ENCODE measurements around the gene DNAJB2. TPM values are rescaled to one million over a fixed set of nuclear protein-coding genes. Genes with fewer than 3 reads are reported as not detected.
A peak's percentile ranks its signal among the peaks of the same experiment; 100 is the strongest.

DNAJB2 gene
- total RNA-seq, 1 donor from 2014 or later = 67.5 TPM

DNA sequence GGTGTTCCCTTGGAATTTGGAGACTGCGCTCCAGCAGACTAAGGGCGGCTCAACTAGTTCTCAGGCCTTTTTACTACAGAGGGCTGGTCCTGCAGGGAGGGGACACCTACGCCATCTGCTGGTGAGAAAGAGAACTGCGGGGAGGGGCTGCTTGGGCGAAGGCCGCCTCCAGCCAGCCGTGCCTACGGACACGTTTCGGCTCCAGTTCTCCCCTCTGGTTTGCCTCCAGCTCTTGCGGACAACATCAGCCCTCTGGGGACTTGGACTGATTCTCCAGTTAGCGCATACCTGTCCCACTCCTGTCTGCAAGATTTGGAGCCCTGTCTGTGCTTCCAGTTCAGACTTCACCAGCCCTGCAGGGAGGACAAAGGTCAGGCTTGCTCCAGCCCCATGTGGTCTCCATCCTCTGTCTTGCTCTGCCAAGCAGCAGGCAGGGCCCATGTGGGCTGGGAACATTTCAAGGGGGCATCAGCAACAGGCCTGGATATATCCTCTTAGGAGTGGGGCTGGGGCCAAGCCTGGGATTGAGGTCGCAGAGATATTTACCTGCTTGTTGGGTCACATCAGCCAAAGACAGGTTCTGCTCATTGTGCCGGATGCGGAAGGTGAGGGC is 19.7 kb downstream of the DNAJB2 start:
- peak; percentile 94 for DNase-seq (ENCODE audit: low spot score)

DNA sequence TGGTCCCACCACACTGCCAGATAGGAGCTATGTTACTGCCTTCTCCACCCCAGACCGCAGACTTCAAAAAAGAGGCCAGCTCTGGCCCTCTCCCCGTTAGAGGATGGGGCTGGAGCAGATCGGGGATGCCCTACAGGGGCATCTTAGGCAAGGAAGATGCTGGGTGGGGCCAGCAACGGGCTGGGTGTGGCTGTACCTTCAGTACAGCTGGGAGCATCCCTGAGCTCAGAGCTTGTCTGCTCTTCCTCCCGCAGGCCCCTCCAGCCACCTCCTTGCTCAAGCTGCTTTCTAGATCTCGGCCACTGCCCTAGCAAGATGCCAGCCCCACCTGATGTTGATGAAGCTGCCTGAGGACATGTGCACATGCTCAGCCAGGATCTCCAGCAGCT is 20.2 kb downstream of the DNAJB2 start:
- peak; percentile 72 for DNase-seq (ENCODE audit: low spot score)

DNA sequence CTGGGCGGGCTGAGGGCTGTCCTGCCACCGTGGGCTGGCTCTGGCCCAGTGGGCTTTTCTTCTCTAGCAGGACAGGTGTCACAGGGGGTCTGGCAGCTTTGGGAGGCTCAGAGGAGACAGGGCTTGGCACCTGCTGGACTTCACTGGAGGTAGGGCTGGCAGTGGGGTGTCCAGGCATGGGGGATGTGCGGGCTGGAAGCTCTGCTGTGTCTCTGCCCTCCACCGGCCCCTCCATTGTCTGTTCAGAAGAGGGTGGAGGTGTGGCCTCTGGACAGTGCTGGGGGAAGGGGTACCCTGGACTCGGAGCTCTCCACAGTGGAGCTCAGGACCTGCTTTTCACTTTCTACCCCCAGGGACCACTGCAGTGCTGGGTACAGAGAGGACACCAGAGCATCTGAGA is 20.9 kb downstream of the DNAJB2 start:
- DNase-seq (ENCODE audit: low spot score) = peak; percentile 75

DNA sequence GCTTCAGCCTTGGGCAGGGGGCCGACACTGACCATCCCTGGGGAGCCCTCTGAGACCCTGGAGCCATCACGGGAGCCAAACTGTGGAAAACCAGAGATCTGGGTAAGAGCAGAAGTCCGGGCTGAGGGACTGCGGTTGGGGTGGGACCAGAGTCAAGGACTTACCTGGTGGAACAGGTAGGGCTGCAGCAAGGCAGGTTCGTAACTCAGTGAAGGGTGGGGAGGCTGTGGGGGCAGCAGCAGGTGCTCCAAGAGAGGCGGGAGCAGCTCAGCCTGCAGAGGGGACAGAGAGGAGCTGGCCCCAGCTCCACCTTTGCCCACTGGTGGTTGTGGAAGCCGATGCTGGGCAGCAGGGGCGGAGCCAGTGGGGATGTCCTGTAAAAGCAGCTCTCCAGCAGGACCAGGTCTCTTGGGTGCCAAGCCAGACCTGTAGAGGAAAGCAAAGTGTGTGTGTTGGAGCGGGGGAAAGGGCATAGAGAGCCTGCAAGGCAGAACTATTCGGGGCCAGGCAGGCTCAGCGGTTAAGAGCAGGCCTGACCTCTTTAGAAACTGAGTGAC is 23.3 kb downstream of the DNAJB2 start:
- peak; percentile 82 for DNase-seq (ENCODE audit: low spot score)

DNA sequence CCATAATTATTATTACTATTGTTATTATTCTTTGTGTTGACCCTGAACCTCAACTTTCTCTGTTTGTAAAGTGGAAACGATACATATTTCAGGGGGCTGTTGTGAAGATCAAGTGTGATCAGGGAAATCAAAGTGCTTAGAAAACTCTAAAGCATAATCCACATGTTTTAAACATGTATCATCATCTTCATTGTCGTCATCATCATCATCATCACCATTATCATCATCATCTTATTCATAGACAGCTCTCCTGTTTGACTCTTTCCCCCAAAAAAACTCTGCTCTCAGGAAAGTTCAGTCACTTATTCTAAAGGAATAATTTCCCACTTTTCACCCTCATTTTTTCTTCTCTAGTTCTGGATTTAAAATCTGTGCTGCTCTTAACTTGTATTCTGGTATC is 25.1 kb downstream of the DNAJB2 start:
- no peak for DNase-seq (ENCODE audit: low spot score)

DNA sequence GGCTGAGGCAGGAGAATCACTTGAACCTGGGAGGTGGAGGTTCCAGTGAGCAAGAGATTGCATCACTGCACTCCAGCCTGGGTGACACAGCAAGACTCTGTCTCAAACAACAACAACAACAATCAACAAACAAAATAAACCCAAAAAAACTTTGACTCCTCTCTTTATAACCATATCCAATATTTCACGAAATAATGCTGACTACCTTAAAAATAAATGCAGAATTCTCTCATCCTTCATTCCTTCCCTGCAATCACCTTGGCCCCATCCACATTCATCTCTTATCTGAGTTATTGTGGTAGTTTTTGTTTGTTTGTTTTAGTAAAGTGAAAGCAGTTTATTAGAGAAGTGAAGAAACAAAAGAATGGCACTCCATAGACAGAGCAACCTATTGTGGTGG is 26.9 kb downstream of the DNAJB2 start:
- no peak for DNase-seq (ENCODE audit: low spot score)

DNA sequence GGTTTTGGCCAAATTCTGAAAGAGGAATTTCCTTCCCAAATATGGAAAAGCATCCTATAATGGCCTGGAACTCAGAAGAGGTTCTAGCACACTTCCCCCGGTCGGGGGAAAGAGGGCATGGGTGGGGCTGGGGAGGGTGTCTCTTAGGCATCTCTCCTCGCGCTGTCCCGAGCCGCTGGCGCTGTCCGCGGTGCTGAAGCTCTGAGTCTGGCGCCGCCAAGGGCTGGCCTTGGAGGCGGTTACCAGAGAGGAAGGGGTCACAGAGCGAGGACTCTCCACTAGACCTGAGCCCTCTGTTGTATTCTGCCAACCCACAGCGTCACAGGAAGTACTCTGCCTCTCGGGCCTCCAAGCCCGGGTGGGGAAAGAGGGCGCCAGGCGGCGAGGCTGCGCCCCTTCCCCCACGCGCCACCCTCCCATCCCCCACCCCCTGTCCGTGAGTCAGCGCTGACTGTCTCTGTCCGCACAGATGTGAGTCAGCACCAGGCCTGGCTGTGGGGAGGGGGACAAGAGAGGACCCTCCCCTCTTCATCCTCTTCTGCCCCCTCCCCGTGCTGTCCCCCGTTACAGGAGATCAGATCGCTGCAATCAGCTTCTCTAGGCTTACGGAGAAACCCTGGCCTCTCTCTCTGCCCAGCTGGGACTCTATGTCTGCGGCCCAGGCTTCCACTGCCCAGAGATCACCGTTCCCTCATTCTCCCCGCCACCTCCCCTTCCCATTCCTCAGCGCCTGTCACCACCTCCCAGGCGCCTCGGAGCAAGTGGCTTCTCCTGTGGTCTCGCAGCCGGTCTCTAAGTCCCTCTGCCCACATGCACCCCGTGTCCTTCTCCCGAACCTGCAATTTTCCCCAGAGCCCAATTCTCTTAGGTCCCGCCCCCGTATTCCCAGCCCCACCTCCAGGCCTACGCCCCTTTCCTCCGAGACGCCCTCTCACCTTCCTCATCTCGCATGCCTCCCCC is 29.3 kb downstream of the DNAJB2 start:
- peak; percentile 91 for DNase-seq (ENCODE audit: low spot score)

DNA sequence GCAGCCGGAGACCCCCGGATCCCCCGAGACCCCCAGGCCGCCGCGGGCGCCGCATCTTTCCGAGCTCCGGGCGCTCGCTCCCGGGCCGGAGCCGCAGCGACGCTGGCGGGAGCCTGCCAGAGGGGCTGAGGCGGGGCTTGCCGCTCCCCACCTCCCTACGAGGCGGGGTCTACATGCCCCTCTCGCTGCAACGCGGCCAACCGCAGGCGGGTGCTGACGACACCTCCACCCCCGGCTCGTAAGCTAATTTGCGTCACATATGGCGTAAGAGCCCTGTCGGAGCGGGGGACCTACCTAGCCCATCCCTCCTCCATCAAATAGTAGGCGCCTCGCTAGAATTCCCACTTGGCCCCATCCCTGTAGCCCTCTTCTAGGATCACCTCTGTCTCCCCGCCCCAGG is 30.1 kb downstream of the DNAJB2 start, which contains the start of gene PTPRN:
Gene PTPRN (minus strand): TSS at position 124 of the 400 bp plus-strand sequence. CDS start 69 bp downstream, at position 55.
- DNase-seq (ENCODE audit: low spot score) = peak; percentile 84

DNA sequence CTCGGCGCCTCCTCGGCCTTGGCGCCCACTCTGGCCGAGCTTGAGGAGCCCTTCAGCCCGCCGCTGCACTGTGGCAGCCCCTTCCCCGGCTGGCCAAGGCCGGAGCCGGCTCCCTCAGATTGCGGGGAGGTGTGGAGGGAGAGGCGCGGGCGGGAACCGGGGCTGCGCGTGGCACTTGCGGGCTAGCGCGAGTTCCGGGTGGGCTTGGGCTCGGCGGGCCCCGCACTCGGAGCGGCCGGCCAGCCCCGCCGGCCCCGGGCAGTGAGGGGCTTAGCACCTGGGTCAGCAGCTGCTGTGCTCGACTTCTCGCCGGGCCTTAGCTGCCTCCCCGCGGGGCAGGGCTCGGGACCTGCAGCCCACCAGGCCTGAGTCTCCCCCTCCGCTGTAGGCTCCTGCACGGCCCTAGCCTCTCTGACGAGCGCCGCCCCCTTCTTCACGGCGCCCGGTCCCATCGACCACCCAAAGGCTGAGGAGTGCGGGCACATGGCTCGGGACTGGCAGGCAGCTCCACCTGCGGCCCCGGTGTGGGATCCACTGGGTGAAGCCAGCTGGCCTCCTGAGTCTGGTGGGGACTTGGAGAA is 33.6 kb downstream of the DNAJB2 start:
- peak; percentile 76 for DNase-seq (ENCODE audit: low spot score)

DNA sequence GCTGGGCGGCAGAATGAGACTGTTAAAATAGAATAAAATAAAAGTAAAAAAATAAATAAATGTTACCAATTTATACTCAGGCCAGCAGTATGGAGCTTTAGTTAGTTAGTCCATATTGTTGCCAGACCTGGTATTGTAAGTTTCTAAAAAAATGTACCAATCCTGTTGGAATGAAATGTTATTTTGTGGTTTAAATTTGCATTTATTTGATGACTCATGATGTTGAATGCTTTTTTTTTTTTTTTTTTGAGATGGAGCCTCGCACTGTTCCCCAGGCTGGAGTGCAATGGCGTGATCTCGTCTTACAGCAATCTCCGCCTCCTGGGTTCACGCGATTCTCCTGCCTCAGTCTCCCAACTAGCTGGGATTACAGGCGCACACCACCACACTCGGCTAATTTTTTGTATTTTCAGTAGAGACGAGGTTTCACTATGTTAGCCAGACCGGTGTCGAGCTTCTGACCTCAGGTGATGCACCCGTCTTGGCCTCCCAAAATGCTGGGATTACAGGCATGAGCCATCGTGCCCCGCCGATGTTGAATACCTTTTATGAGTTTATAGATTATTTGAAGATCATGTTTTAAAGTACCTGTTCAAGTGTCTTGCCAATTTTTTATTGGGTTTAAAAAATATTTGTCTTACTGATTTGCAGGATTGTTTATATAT is 35.8 kb downstream of the DNAJB2 start:
- peak; percentile 41 for DNase-seq (ENCODE audit: low spot score)

DNA sequence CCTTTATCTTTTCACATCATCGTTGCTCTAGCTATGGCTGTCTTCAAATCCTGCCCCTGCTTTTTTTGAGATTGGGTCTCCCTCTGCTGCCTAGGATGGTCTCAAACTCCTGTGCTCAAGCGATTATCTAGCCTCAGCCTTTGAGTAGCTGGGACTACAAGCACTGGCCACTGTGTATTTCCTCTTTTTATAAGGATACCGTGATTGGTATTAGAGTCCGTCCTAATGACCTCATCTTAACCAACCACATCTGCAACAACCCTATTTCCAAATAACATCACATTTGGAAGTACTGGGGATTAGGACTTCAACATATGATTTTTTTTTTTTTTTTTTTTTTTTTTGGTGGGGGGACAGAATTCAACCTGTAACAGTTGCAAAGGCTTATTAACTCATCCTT is 44.3 kb downstream of the DNAJB2 start:
- no peak for DNase-seq (ENCODE audit: low spot score)

DNA sequence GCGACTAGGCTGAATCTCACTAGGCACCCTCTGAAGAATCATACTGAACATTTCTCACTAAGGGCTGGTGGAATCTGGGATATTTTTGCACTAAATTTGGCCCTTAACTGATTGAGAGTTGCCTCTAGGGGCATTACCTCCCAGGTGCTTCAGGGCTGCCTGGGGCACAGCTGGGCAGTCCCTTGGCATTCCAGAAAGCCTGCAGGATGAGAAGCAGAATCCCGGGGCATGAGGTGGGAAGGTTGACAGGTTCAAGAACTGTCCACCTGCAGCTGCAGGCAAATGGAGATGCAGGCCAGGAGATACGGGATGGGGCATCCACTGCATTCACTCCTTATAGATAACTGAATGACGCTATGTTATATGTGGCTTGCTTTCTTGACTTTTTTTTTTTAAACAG is 46.0 kb downstream of the DNAJB2 start:
- DNase-seq (ENCODE audit: low spot score) = peak; percentile 53

DNA sequence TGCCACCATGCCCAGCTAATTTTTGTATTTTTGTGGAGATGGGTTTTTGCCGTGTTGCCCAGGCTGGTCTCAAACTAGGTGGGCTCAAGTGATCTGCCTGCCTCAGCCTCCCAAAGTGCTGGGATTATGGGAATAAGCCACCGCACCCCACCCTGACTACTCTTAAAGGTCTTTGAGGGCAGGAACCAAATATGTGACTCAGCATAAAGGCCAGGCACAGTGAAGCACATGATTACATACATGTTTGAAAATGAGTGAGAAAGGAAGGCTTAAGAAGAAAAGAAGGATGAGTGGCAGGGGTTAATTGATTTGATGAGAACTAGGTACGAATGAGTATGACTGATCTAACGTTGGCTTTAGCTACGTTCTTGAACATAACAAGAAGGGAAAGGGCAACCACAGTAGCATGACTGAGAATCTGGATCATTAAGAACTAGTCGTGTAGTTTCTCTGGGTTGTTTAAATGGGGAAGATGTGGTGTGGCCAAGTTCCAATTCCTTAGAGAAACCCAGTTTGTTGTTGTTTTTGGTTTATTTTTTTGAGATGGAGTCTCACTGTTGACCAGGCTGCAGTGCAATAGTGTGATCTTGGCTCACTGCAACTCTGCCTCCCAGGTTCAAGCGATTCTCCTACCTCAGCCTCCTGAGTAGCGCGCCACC is 46.6 kb downstream of the DNAJB2 start:
- DNase-seq (ENCODE audit: low spot score) = no peak

DNA sequence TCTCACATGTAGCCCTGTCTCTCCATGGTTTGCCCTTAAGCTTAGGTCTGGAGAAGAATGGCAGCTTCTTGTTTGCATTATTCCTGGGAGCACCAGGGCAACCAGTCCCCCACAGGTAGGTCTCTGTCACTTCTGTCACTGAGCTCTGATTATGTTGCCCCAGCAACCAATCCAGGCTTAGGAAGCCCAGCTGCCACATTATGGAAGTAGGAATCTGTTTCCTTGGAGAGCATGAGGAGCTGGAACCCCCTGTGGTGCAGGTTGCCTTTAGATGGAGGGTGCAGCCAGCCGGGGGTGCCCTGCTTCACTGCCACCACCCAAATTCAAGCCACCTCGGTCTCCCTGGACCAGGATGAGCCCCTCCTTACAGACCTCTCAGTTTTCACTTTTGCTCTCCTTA is 48.6 kb downstream of the DNAJB2 start:
- peak; percentile 59 for DNase-seq (ENCODE audit: low spot score)

DNA sequence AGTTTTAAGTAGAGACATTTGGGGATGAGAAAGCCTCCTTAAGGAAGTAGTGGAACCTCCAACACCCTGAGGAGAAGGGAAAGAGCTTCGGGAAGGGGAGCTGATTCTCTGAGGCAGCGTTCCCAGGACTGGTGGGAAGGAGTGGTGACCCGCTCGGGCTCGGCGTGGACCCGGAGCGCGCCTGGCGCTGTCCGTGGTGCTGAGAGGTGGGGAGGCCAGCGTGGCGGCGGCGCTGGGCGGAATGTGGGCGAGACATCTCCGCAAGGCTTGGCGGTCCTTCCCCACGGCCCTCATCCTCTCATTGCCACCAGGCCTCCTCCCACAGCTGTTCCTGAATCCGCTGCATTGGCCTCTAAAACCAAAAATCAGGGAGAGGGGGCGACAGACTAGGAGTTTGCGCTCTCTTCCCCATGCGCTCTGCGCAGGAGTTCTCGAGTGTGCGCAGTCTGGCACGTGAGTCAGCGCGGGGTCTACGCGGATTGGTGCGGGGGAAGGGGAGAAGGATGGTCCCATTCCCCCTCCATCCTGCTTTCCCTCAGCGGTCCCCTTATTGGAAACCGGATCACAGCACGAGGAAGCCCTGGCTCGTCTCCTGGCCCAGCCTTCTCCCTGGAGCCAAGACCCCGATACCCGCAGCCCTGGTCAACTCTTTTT is 52.5 kb downstream of the DNAJB2 start:
- peak; percentile 90 for DNase-seq (ENCODE audit: low spot score)

DNA sequence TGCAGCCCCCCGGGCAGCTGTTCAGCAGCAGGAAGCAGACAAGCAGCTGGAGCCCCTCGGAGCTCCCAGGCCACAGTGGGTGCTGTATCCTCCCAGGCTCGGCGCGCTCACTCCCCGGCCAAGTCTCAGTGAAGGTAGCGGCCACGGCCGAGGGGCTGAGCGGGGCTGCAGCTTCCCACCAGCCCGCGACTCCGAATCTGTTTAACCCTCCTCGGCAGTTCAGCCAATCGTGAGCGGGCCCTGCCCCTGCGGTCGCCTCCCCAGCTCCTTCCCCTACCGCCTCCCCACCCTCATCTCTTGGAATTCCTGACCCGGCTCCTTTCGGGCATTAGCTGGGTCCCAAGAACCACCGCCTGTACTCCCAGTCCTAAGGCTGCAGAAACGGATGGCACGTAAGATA is 53.4 kb downstream of the DNAJB2 start, which contains the start of gene RESP18:
Gene RESP18 (minus strand): TSS at position 203 of the 400 bp plus-strand sequence.
- DNase-seq (ENCODE audit: low spot score) = peak; percentile 87

DNA sequence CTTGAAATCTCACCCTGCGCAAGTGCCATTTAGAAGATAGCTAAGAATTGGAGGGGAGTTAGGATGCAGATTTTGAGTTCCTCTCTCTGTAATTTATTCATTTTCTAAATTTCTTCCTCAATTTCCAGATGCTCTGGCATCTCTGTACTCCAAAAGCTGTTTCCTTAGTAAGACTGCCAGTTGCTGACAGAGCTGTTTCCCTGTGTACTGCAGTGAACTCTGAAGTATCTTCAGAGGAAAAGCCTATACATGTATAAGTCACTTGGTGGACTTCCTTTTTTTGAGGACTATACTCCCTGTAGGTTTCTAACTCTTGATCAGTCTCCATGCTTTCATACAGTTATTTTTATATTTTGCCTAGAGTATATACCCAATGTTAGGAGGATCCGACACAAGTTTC is 54.9 kb downstream of the DNAJB2 start:
- DNase-seq (ENCODE audit: low spot score) = no peak

DNA sequence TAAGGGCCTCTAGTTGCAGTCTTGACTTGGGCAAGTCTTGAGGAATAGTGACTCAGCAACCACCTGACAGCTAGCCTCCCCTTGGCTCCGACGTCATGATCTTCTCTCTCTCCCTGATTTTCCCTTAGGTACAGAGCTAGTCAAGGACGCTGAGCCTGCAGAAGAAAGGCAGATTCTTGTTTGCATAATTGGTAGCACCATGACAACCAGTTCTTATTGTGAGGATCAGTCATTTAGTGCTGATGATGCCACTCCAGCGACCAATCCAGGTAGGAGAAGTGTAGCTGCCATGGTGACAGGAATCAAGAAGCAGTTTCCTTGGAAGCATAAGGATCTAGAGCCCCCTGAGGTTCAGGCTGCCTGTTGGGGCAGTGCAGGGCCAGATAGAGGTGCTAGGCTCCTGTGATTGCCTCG is 56.2 kb downstream of the DNAJB2 start:
- DNase-seq (ENCODE audit: low spot score) = peak; percentile 16

Measured in mesenteric fat pad (tissue), 1 donor.